Measurements from ENCODE around the gene SIL1. TPM values are rescaled to one million over a fixed set of nuclear protein-coding genes. Genes with fewer than 3 reads are reported as not detected.

SIL1 gene
- polyA plus RNA-seq, 2 of the 4 experiments (the other 2 are of a cell fraction) = 27.6 to 45.5 TPM

DNA sequence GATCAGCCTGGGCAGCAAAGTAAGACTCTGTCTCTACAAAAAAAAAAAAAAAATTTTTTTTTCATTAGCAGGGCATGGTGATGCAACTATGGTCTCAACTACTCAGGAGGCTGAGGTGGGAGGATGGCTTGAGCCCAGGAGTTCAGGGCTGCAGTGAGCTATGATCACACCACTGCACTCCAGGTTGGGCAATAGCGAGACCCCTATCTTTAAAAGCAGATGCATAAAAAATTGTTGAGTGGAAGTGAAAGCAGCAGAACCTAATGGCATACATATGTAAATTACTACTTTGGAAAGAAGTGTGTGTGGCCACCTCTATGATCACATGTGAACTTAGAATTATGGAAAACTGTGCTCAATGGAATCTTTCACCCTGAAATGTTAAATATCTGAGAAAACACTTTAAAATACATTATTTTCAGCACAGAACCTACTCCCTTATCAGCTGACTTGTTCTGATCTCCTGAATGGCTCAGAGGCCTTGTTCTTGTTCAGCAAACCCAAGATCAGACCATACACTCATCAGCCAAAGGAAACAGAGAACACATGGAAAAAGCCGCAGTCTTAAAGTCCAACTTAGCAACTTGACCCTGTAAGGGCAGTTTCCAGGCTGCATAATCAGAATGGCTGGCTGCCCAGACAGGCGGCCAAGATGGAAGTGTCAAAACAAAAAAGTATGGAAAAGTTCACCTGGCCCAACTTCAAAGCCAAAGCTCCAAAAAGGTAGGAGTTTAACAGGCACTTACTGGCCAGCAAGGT is 56.5 kb downstream of the SIL1 start:
- no peak overlapping the region for H3K27ac ChIP-seq
- no peak for ATAC-seq
- TF ChIP-seq RCOR1 (IDR thresholded peaks at IDR 0.05; ENCODE audit: low read depth, low read length) (no peak), EHMT2 (IDR thresholded peaks at IDR 0.05; ENCODE audit: low read depth) (no peak), KDM5A (IDR thresholded peaks at IDR 0.05) (no peak), CHD4 (IDR thresholded peaks at IDR 0.05; ENCODE audit: borderline replicate concordance) (no peak), KDM1A (IDR thresholded peaks at IDR 0.05; ENCODE audit: low read depth) (no peak), BHLHE40 (IDR thresholded peaks at IDR 0.05; ENCODE audit: low read depth, low read length) (no peak), JUNB (IDR thresholded peaks at IDR 0.05) (no peak), RAD21 (conservative IDR thresholded peaks at IDR 0.05 in 1 of 2, IDR thresholded peaks at IDR 0.05 in 1 of 2) (no peak), ZC3H11A (IDR thresholded peaks at IDR 0.05) (no peak), HOXB13 (CRISPR knock-in tag; IDR thresholded peaks at IDR 0.05; ENCODE audit: low read depth) (no peak), HEYL (CRISPR knock-in tag; IDR thresholded peaks at IDR 0.05) (no peak)
- TF ChIP-seq, protein P1, sequence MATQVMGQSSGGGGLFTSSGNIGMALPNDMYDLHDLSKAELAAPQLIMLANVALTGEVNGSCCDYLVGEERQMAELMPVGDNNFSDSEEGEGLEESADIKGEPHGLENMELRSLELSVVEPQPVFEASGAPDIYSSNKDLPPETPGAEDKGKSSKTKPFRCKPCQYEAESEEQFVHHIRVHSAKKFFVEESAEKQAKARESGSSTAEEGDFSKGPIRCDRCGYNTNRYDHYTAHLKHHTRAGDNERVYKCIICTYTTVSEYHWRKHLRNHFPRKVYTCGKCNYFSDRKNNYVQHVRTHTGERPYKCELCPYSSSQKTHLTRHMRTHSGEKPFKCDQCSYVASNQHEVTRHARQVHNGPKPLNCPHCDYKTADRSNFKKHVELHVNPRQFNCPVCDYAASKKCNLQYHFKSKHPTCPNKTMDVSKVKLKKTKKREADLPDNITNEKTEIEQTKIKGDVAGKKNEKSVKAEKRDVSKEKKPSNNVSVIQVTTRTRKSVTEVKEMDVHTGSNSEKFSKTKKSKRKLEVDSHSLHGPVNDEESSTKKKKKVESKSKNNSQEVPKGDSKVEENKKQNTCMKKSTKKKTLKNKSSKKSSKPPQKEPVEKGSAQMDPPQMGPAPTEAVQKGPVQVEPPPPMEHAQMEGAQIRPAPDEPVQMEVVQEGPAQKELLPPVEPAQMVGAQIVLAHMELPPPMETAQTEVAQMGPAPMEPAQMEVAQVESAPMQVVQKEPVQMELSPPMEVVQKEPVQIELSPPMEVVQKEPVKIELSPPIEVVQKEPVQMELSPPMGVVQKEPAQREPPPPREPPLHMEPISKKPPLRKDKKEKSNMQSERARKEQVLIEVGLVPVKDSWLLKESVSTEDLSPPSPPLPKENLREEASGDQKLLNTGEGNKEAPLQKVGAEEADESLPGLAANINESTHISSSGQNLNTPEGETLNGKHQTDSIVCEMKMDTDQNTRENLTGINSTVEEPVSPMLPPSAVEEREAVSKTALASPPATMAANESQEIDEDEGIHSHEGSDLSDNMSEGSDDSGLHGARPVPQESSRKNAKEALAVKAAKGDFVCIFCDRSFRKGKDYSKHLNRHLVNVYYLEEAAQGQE (IDR thresholded peaks at IDR 0.05) = no peak
- TF ChIP-seq, protein P2, sequence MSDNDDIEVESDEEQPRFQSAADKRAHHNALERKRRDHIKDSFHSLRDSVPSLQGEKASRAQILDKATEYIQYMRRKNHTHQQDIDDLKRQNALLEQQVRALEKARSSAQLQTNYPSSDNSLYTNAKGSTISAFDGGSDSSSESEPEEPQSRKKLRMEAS (IDR thresholded peaks at IDR 0.05) = no peak
- no peak for FAIRE-seq
- no peaks in the 10 kb centered on the region for H3K9me3 ChIP-seq
- peaks cover 10% of the 10 kb centered on the region; the same call in 2 of the 3 replicates for H3K4me1 ChIP-seq
- no peak for DNase-seq (ENCODE audit: low read depth in 1 of 2, low spot score in 1 of 2)
- no peak overlapping the region for H3K4me3 ChIP-seq
- POLR2A ChIA-PET = no interaction called here
- H3K4me2 ChIP-seq = no peak overlapping the region
- 89% methylated on average over 3 of the region's 3 CpGs for WGBS (ENCODE audit: missing lambda C conversion rate)
- CTCF ChIA-PET = interaction anchor here (0.6 kb wide), 2 partner anchors 12 to 143 kb away, joined by 4 to 6 read pairs; no protein-coding TSS in a partner anchor

DNA sequence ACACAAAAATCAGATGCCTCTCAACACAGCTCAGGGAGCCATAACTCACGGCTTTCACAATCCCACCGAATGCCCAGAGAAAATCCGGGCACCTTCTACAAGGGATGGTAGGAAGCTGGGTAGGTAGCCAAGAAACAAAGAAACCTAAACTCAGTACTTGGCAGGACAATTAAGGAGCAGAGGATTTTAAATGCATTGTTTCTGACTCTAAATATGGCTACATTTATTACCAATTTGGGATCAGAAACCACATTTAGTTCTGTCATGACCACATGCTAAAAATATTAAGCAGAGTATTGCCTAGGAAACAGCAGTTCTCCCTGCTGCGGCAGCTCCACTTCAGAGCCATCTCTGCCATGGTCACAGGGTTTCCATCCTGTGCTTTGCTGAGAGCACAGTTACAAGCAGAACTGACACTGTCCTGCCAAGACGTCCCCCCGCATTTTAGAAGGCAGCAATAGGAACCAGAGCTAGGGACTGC is 57.5 kb downstream of the SIL1 start:
- POLR2A ChIA-PET = no interaction called here

More for the DNA sequence above, 57.5 kb downstream of the SIL1 start:
- Histone ChIP-seq H3K4me1 (peaks cover 10% of the 10 kb centered on the region; the same call in 2 of the 3 replicates), H3K9me3 (no peaks in the 10 kb centered on the region), H3K27ac (no peak overlapping the region), H3K4me2 (no peak overlapping the region), H3K4me3 (no peak overlapping the region)
- ATAC-seq (no peak), DNase-seq (ENCODE audit: low read depth in 1 of 2, low spot score in 1 of 2) (no peak), FAIRE-seq (no peak)
- TF ChIP-seq ZSCAN20 (CRISPR knock-in tag; IDR thresholded peaks at IDR 0.05) (no peak), HDAC2 (IDR thresholded peaks at IDR 0.05) (no peak), HOXB13 (CRISPR knock-in tag; IDR thresholded peaks at IDR 0.05; ENCODE audit: low read depth) (no peak)
- TF ChIP-seq, protein P1 (IDR thresholded peaks at IDR 0.05) = no peak
- WGBS (ENCODE audit: missing lambda C conversion rate) = 91% methylated on average over 6 of the region's 6 CpGs
- CTCF ChIA-PET = no interaction called here

Measured in A549 (cell line).